GM06990 (cell line): ENCODE data around the gene NR3C2.

Source experiments
- DNase-seq: peaks from one replicate; pipeline ENCODE4 v3.0.0-alpha.2; 2011; ENCODE audit not compliant: insufficient read length; ENCODE audit errors: extremely low read depth
- H3K27me3 ChIP-seq: replicated peaks from 2 replicates; pipeline ENCODE4 v1.6.0; 2011; ENCODE audit warnings: low read length; ENCODE audit not compliant: control insufficient read depth, insufficient read depth
- H3K36me3 ChIP-seq: 2 replicates; pipeline ENCODE4 v1.5.1; 2011; ENCODE audit warnings: low read length; ENCODE audit not compliant: control insufficient read depth, insufficient read depth
- H3K4me3 ChIP-seq: replicated peaks from 2 replicates; pipeline ENCODE4 v1.5.1; 2011; ENCODE audit warnings: low read depth, mild to moderate bottlenecking, control low read depth, low read length
- CTCF ChIP-seq: IDR thresholded peaks from 2 replicates; pipeline ENCODE4 v1.5.1; 2011; ENCODE audit warnings: low read length, control low read depth, mild to moderate bottlenecking, inconsistent platforms; ENCODE audit not compliant: insufficient read depth, poor library complexity, severe bottlenecking

The NR3C2 gene

GRCh38 chr4:148441624-148441985, 609 bp downstream of the NR3C2 start:
- H3K4me3 ChIP-seq: peak overlapping the region; percentile 84
- DNase-seq: no peak
- no peaks in the 10 kb centered on the region for H3K36me3 ChIP-seq
- no peak for TF ChIP-seq CTCF
- no peaks in the 10 kb centered on the region; the same call in none of the 2 replicates for H3K27me3 ChIP-seq

GRCh38 chr4:148438047-148438446, 4.2 kb downstream of the NR3C2 start:
- Histone ChIP-seq H3K36me3 (no peaks in the 10 kb centered on the region), H3K4me3 (no peak overlapping the region), H3K27me3 (no peaks in the 10 kb centered on the region; the same call in 1 of the 2 replicates)
- no peak for DNase-seq
- TF ChIP-seq CTCF: no peak

GRCh38 chr4:148437439-148437838, 4.8 kb downstream of the NR3C2 start:
- Histone ChIP-seq H3K4me3 (no peak overlapping the region), H3K36me3 (no peaks in the 10 kb centered on the region), H3K27me3 (no peaks in the 10 kb centered on the region; the same call in 1 of the 2 replicates)
- no peak for TF ChIP-seq CTCF
- DNase-seq: no peak

- TF ChIP-seq CTCF: no peak
- Histone ChIP-seq H3K4me3 (no peak overlapping the region), H3K27me3 (no peaks in the 10 kb centered on the region; the same call in 1 of the 2 replicates), H3K36me3 (no peaks in the 10 kb centered on the region)
- DNase-seq: no peak
Observed at GRCh38 chr4:148436512-148436911, 5.7 kb downstream of the NR3C2 start.

- Histone ChIP-seq H3K27me3 (no peaks in the 10 kb centered on the region; the same call in 1 of the 2 replicates), H3K4me3 (no peak overlapping the region), H3K36me3 (no peaks in the 10 kb centered on the region)
- no peak for TF ChIP-seq CTCF
- no peak for DNase-seq
Observed at GRCh38 chr4:148435654-148436406, 6.4 kb downstream of the NR3C2 start.
